GM20000 (cell line): ENCODE measurements around the gene RFXANK.

Experiments used
- DNase-seq: peaks from one replicate; pipeline ENCODE4 v3.0.0; 2012; ENCODE audit warnings: low spot score
- TF ChIP-seq, protein P1 (sequence below): IDR thresholded peaks from 2 replicates; pipeline ENCODE4 v1.5.1; 2012; ENCODE audit warnings: mild to moderate bottlenecking, control low read depth; ENCODE audit errors: extremely low read depth, missing control alignments

Gene RFXANK

GRCh38 chr19:19223060-19223459, 31.0 kb downstream of the RFXANK start:
- no peak for DNase-seq
- TF ChIP-seq, protein P1, sequence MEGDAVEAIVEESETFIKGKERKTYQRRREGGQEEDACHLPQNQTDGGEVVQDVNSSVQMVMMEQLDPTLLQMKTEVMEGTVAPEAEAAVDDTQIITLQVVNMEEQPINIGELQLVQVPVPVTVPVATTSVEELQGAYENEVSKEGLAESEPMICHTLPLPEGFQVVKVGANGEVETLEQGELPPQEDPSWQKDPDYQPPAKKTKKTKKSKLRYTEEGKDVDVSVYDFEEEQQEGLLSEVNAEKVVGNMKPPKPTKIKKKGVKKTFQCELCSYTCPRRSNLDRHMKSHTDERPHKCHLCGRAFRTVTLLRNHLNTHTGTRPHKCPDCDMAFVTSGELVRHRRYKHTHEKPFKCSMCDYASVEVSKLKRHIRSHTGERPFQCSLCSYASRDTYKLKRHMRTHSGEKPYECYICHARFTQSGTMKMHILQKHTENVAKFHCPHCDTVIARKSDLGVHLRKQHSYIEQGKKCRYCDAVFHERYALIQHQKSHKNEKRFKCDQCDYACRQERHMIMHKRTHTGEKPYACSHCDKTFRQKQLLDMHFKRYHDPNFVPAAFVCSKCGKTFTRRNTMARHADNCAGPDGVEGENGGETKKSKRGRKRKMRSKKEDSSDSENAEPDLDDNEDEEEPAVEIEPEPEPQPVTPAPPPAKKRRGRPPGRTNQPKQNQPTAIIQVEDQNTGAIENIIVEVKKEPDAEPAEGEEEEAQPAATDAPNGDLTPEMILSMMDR: no peak

DNA sequence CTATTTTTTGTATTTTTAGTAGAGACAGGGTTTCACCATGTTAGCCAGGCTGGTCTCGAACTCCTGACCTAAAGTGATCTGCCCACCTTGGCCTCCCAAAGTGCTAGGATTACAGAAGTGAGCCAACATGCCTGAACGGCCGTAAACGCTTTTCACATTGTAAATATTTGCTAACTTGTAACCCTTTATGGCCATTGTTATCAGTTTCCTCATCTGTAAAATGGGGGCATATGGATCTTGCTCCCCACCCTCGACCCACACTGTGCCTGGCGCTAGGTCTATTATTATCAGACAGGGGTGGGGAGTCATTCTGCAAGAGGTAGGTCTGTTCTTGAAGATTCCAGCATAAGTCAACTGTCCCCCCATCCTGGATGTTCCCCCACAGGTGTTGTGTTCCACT, 31.6 kb downstream of the RFXANK start:
- TF ChIP-seq, protein P1: no peak
- DNase-seq: no peak

GRCh38 chr19:19224150-19224851, 32.2 kb downstream of the RFXANK start:
- TF ChIP-seq, protein P1: no peak
- DNase-seq: no peak

DNA sequence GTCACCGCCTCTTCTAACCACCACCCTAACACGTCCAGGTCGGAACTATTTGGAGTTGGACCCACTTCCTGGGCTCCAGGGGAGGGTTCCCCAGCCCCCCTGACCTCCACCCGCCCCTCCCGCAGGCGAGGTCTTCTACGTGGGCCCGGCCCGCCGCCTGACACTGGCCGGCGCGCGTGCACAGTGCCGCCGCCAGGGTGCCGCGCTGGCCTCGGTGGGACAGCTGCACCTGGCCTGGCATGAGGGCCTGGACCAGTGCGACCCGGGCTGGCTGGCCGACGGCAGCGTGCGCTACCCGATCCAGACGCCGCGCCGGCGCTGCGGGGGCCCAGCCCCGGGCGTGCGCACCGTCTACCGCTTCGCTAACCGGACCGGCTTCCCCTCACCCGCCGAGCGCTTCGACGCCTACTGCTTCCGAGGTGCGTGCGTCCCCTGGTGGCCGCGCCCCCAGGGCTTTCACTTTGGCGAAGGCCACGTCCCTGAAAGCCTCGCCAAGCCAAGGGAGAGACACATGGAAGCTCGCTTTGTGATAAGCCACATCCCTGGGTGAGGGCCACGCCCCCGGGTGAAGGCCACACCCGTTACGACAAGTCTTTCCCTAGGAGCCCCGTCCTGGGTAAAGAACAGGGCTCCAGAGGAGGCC, 32.9 kb downstream of the RFXANK start:
- peak; percentile 93 for DNase-seq
- TF ChIP-seq, protein P1: peak; percentile 78

- DNase-seq: no peak
- TF ChIP-seq, protein P1: no peak
These were observed 34.1 kb downstream of the RFXANK start for GRCh38 chr19:19226204-19226603.

DNA sequence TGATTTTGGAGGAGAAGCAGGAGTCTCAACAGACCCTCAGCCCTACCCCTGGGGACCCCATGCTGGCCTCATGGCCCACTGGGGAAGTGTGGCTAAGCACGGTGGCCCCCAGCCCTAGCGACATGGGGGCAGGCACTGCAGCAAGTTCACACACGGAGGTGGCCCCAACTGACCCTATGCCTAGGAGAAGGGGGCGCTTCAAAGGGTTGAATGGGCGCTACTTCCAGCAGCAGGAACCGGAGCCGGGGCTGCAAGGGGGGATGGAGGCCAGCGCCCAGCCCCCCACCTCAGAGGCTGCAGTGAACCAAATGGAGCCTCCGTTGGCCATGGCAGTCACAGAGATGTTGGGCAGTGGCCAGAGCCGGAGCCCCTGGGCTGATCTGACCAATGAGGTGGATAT, 34.6 kb downstream of the RFXANK start:
- TF ChIP-seq, protein P1: no peak
- no peak for DNase-seq

DNA sequence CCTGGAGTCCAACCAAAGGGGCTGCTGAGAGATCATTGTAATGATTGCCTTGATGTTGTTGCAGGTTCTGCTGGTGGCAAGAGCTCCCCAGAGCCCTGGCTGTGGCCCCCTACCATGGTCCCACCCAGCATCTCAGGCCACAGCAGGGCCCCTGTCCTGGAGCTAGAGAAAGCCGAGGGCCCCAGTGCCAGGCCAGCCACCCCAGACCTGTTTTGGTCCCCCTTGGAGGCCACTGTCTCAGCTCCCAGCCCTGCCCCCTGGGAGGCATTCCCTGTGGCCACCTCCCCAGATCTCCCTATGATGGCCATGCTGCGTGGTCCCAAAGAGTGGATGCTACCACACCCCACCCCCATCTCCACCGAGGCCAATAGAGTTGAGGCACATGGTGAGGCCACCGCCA, 35.2 kb downstream of the RFXANK start:
- DNase-seq: no peak
- TF ChIP-seq, protein P1: no peak
